ENCODE results near the gene UBE2Q1. TPM values are rescaled to one million over a fixed set of nuclear protein-coding genes. Genes with fewer than 3 reads are reported as not detected.
A peak's percentile ranks its signal among the peaks of the same experiment; 100 is the strongest.

The UBE2Q1 gene
- polyA plus RNA-seq, 1 donor (not counting 4 experiments of a cell fraction or from before 2014, with no cell fraction given), result 17.6 TPM

GRCh38 chr1:154557248-154557938 is 1.1 kb downstream of the UBE2Q1 start:
- FAIRE-seq (no peak), DNase-seq (ENCODE audit: low read depth, low spot score) (no peak)
- dilution Hi-C loops (cut with MboI; ENCODE audit: extremely low pct_ligation_motif_present, low sequenced_read_pairs), result no loop called here
- H3K4me2 ChIP-seq (ENCODE audit: control insufficient read depth, extremely low read depth, insufficient read depth, low read depth, low read length), result peak overlapping the region; percentile 83
- no peaks in the 10 kb centered on the region for H3K9me1 ChIP-seq (ENCODE audit: control insufficient read depth, extremely low read depth, insufficient read depth, low read length)
- H3K27ac ChIP-seq (ENCODE audit: control insufficient read depth, insufficient read depth, low read length), result peak overlapping the region; percentile 67
- H2AFZ ChIP-seq (ENCODE audit: control insufficient read depth, low read length), result no peak overlapping the region
- no peaks in the 10 kb centered on the region for H3K27me3 ChIP-seq (ENCODE audit: control insufficient read depth, extremely low read depth, insufficient read depth, low read length)
- no peaks in the 10 kb centered on the region for H3K9me3 ChIP-seq (ENCODE audit: control insufficient read depth, low read depth, low read length)
- H3K36me3 ChIP-seq (ENCODE audit: control insufficient read depth in 2 of 2, extremely low read depth in 1 of 2, insufficient read depth in 2 of 2, low read length in 2 of 2), result peaks cover 19 to 32% of the 10 kb centered on the region in 2 experiments
- peaks cover 2% of the 10 kb centered on the region for H4K20me1 ChIP-seq (ENCODE audit: control insufficient read depth, extremely low read depth, insufficient read depth, low read length)
- H3K4me1 ChIP-seq (ENCODE audit: control insufficient read depth, extremely low read depth, insufficient read depth, low read length), result peaks cover 23% of the 10 kb centered on the region
- no peak for TF ChIP-seq EZH2 (IDR thresholded peaks at IDR 0.05; ENCODE audit: low read length)
- TF ChIP-seq CTCF (optimal IDR thresholded peaks at IDR 0.05 in 1 of 3, IDR thresholded peaks at IDR 0.05 in 1 of 3, conservative IDR thresholded peaks at IDR 0.05 in 1 of 3; ENCODE audit: extremely low read depth in 1 of 3, insufficient read depth in 2 of 3, low read length in 3 of 3), result no peak
- H3K79me2 ChIP-seq (ENCODE audit: control insufficient read depth, insufficient read depth, low read length), result peaks cover 28% of the 10 kb centered on the region
- H3K4me3 ChIP-seq (ENCODE audit: control insufficient read depth in 2 of 3, extremely low read depth in 1 of 3, insufficient read depth in 2 of 3, low read depth in 1 of 3, low read length in 3 of 3), result peak overlapping the region; percentile 47 to 80 (median 61)
- peak overlapping the region; percentile 82 for H3K9ac ChIP-seq (ENCODE audit: control insufficient read depth, extremely low read depth, insufficient read depth, low read length)

DNA sequence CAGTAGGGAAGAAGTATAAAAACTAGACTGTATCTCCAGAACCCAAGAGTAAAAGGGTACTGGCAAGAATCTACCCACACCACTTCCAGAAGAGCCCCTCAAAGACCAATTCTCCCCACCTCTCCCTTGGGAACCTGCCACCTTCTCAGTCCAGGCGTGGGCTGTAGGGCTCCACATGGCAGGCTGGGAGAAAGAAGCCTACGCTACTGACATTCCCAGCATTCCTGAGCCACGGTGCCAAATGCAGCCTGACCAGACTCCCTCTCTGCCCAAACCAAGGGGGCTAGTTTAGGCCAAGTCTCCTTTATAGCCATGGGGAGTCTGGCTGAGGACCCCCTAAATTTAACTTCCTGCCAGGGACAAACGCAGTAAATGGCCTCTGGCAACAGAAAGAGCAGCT is 2.0 kb downstream of the UBE2Q1 start:
- no peak for FAIRE-seq
- Histone ChIP-seq H3K27me3 (ENCODE audit: control insufficient read depth, extremely low read depth, insufficient read depth, low read length) (no peaks in the 10 kb centered on the region), H3K4me1 (ENCODE audit: control insufficient read depth, extremely low read depth, insufficient read depth, low read length) (peaks cover 23% of the 10 kb centered on the region), H3K4me2 (ENCODE audit: control insufficient read depth, extremely low read depth, insufficient read depth, low read depth, low read length) (peak overlapping the region; percentile 83), H3K79me2 (ENCODE audit: control insufficient read depth, insufficient read depth, low read length) (peaks cover 28% of the 10 kb centered on the region), H3K9ac (ENCODE audit: control insufficient read depth, extremely low read depth, insufficient read depth, low read length) (peak overlapping the region; percentile 82), H3K36me3 (ENCODE audit: control insufficient read depth in 2 of 2, extremely low read depth in 1 of 2, insufficient read depth in 2 of 2, low read length in 2 of 2) (peaks cover 27 to 42% of the 10 kb centered on the region in 2 experiments), H4K20me1 (ENCODE audit: control insufficient read depth, extremely low read depth, insufficient read depth, low read length) (peaks cover 2% of the 10 kb centered on the region), H2AFZ (ENCODE audit: control insufficient read depth, low read length) (no peak overlapping the region), H3K9me3 (ENCODE audit: control insufficient read depth, low read depth, low read length) (no peaks in the 10 kb centered on the region), H3K4me3 (ENCODE audit: control insufficient read depth in 2 of 3, extremely low read depth in 1 of 3, insufficient read depth in 2 of 3, low read depth in 1 of 3, low read length in 3 of 3) (peak overlapping the region; percentile 47 to 80 (median 61)), H3K9me1 (ENCODE audit: control insufficient read depth, extremely low read depth, insufficient read depth, low read length) (no peaks in the 10 kb centered on the region), H3K27ac (ENCODE audit: control insufficient read depth, insufficient read depth, low read length) (no peak overlapping the region)
- dilution Hi-C loops (cut with MboI; ENCODE audit: extremely low pct_ligation_motif_present, low sequenced_read_pairs), result no loop called here
- TF ChIP-seq CTCF (optimal IDR thresholded peaks at IDR 0.05 in 1 of 3, IDR thresholded peaks at IDR 0.05 in 1 of 3, conservative IDR thresholded peaks at IDR 0.05 in 1 of 3; ENCODE audit: extremely low read depth in 1 of 3, insufficient read depth in 2 of 3, low read length in 3 of 3), result no peak
- no peak for TF ChIP-seq EZH2 (IDR thresholded peaks at IDR 0.05; ENCODE audit: low read length)
- no peak for DNase-seq (ENCODE audit: low read depth, low spot score)

Measured in keratinocyte (primary cell).